Stimulated activated CD4-positive, alpha-beta T cell treated with anti-CD3 and anti-CD28 coated beads, Interleukin-1b, Interleukin-23, amount 100 ng/mL, for 4 hours (primary cell): ENCODE measurements around the gene FAM83E.

Experiments used
- DNase-seq, 2 donors: peaks; one replicate each; pipeline ENCODE4 v3.0.0-alpha.2; 2020; ENCODE audit warnings: low read depth in 2 of 2

The FAM83E gene

GRCh38 chr19:48575931-48576622, 38.8 kb downstream of the FAM83E start:
- no peak for DNase-seq

DNA sequence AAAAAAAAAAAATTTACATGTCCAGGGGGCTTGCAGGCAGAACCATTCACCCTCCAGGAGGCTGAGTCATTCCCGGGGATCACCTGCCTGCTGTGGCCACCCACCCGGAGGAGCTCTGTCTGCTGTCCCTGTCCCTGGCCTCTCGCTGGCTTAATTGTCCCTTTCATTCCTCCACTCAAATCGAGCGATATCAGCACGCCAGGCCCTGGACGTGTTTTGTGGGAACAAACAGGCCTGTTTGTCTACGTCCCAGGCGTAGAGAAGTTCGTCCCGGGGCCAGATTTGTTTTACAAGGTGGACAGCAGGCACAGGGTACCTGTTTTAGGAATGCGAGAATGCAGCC, 41.7 kb downstream of the FAM83E start:
- DNase-seq, result no peak

DNA sequence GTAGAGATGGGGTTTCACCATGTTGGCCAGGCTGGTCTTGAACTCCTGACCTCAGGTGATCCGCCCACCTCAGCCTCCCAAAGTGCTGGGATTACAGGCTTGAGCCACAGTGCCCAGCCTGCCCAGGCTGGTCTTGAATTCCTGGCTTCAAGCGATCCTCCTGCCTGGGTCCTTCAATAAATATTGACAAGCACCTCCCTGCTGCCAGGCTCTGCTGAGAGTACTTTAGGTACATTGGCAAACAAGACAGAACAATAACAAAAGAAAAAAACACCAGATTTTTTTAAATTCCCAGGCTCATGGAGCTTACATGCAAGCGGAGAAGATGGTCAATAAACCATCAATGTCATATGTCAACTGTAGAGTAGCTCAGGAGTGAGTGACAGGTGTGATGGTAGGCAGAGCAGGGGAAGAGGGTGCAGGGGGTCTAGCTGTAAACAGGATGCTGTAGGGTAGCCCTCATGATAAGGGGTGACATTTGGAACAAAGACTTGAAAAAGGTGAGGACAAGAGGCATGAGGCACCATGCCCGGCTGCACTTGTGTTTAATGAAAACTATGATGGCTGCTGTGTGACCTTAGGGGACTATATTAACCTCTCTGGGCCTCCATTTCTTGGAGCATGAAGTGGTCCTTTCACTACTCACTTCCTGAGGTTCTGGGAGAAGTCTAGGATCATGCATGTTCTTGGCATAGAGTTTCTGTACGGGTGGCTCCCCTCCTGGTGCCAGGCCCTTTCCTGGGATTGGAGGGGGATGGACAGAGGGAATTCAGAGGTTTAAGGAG, 43.3 kb downstream of the FAM83E start:
- no peak for DNase-seq

GRCh38 chr19:48569814-48570213, 45.1 kb downstream of the FAM83E start:
- DNase-seq, result no peak

- no peak for DNase-seq
Observed at GRCh38 chr19:48568345-48568886, 46.5 kb downstream of the FAM83E start.

- DNase-seq, result no peak
Observed at GRCh38 chr19:48565090-48565489, 49.8 kb downstream of the FAM83E start.
